ENCODE results near the gene NINL.

NINL gene

GRCh38 chr20:25549172-25549773 lies 36.1 kb downstream of the NINL start:
- H3K27me3 Mint-ChIP-seq, result no peaks in the 10 kb centered on the region
- H3K36me3 Mint-ChIP-seq, result no peaks in the 10 kb centered on the region
- H3K27ac Mint-ChIP-seq, result no peak overlapping the region
- H3K9me3 Mint-ChIP-seq, result no peaks in the 10 kb centered on the region
- no peaks in the 10 kb centered on the region for H3K4me1 Mint-ChIP-seq
- H3K4me3 Mint-ChIP-seq, result no peak overlapping the region

GRCh38 chr20:25548613-25549086 lies 36.7 kb downstream of the NINL start:
- H3K9me3 Mint-ChIP-seq, result no peaks in the 10 kb centered on the region
- H3K27ac Mint-ChIP-seq, result no peak overlapping the region
- H3K36me3 Mint-ChIP-seq, result no peaks in the 10 kb centered on the region
- H3K4me3 Mint-ChIP-seq, result no peak overlapping the region
- H3K27me3 Mint-ChIP-seq, result no peaks in the 10 kb centered on the region
- H3K4me1 Mint-ChIP-seq, result no peaks in the 10 kb centered on the region

GRCh38 chr20:25547999-25548398 lies 37.3 kb downstream of the NINL start:
- Mint-ChIP-seq H3K36me3 (no peaks in the 10 kb centered on the region), H3K27ac (no peak overlapping the region), H3K27me3 (no peaks in the 10 kb centered on the region), H3K9me3 (no peaks in the 10 kb centered on the region), H3K4me1 (no peaks in the 10 kb centered on the region), H3K4me3 (no peak overlapping the region)

GRCh38 chr20:25547063-25547462 lies 38.3 kb downstream of the NINL start:
- no peak overlapping the region for H3K4me3 Mint-ChIP-seq
- H3K36me3 Mint-ChIP-seq, result no peaks in the 10 kb centered on the region
- no peak overlapping the region for H3K27ac Mint-ChIP-seq
- H3K9me3 Mint-ChIP-seq, result no peaks in the 10 kb centered on the region
- no peaks in the 10 kb centered on the region for H3K27me3 Mint-ChIP-seq
- no peaks in the 10 kb centered on the region for H3K4me1 Mint-ChIP-seq

- no peaks in the 10 kb centered on the region for H3K36me3 Mint-ChIP-seq
- H3K27ac Mint-ChIP-seq, result no peak overlapping the region
- H3K4me3 Mint-ChIP-seq, result no peak overlapping the region
- H3K9me3 Mint-ChIP-seq, result no peaks in the 10 kb centered on the region
- no peaks in the 10 kb centered on the region for H3K4me1 Mint-ChIP-seq
- H3K27me3 Mint-ChIP-seq, result no peaks in the 10 kb centered on the region
These were observed 39.3 kb downstream of the NINL start for GRCh38 chr20:25546048-25546447.

GRCh38 chr20:25545171-25545570 lies 40.2 kb downstream of the NINL start:
- Mint-ChIP-seq H3K27ac (no peak overlapping the region), H3K4me1 (no peaks in the 10 kb centered on the region), H3K36me3 (no peaks in the 10 kb centered on the region), H3K9me3 (no peaks in the 10 kb centered on the region), H3K4me3 (no peak overlapping the region), H3K27me3 (no peaks in the 10 kb centered on the region)

- no peaks in the 10 kb centered on the region for H3K27me3 Mint-ChIP-seq
- no peaks in the 10 kb centered on the region for H3K36me3 Mint-ChIP-seq
- no peak overlapping the region for H3K27ac Mint-ChIP-seq
- H3K4me3 Mint-ChIP-seq, result no peak overlapping the region
- no peaks in the 10 kb centered on the region for H3K4me1 Mint-ChIP-seq
- no peaks in the 10 kb centered on the region for H3K9me3 Mint-ChIP-seq
These were observed 40.6 kb downstream of the NINL start for GRCh38 chr20:25544734-25545133.

- no peaks in the 10 kb centered on the region for H3K36me3 Mint-ChIP-seq
- H3K9me3 Mint-ChIP-seq, result no peaks in the 10 kb centered on the region
- no peak overlapping the region for H3K27ac Mint-ChIP-seq
- H3K4me1 Mint-ChIP-seq, result no peaks in the 10 kb centered on the region
- no peak overlapping the region for H3K4me3 Mint-ChIP-seq
- no peaks in the 10 kb centered on the region for H3K27me3 Mint-ChIP-seq
These were observed 41.0 kb downstream of the NINL start for GRCh38 chr20:25544311-25544710.

GRCh38 chr20:25543068-25543467 lies 42.3 kb downstream of the NINL start:
- no peaks in the 10 kb centered on the region for H3K4me1 Mint-ChIP-seq
- no peak overlapping the region for H3K4me3 Mint-ChIP-seq

GRCh38 chr20:25541676-25542075 lies 43.7 kb downstream of the NINL start:
- Mint-ChIP-seq H3K27ac (no peak overlapping the region), H3K9me3 (no peaks in the 10 kb centered on the region), H3K4me1 (no peaks in the 10 kb centered on the region)

More at GRCh38 chr20:25543068-25543467, 42.3 kb downstream of the NINL start:
- Mint-ChIP-seq H3K27me3 (no peaks in the 10 kb centered on the region), H3K27ac (no peak overlapping the region), H3K9me3 (no peaks in the 10 kb centered on the region), H3K36me3 (no peaks in the 10 kb centered on the region)

GRCh38 chr20:25539742-25540672 lies 45.3 kb downstream of the NINL start:
- Mint-ChIP-seq H3K36me3 (no peaks in the 10 kb centered on the region), H3K27ac (no peak overlapping the region), H3K27me3 (no peaks in the 10 kb centered on the region), H3K9me3 (no peaks in the 10 kb centered on the region), H3K4me3 (no peak overlapping the region), H3K4me1 (no peaks in the 10 kb centered on the region)

More at GRCh38 chr20:25541676-25542075, 43.7 kb downstream of the NINL start:
- Mint-ChIP-seq H3K27me3 (no peaks in the 10 kb centered on the region), H3K36me3 (no peaks in the 10 kb centered on the region), H3K4me3 (no peak overlapping the region)

- H3K4me3 Mint-ChIP-seq, result no peak overlapping the region
- H3K27ac Mint-ChIP-seq, result no peak overlapping the region
- H3K9me3 Mint-ChIP-seq, result no peaks in the 10 kb centered on the region
These were observed 46.3 kb downstream of the NINL start for GRCh38 chr20:25538838-25539665.

GRCh38 chr20:25537890-25538289 lies 47.4 kb downstream of the NINL start:
- Mint-ChIP-seq H3K4me3 (no peak overlapping the region), H3K27ac (no peak overlapping the region), H3K9me3 (no peaks in the 10 kb centered on the region), H3K36me3 (no peaks in the 10 kb centered on the region), H3K27me3 (no peaks in the 10 kb centered on the region), H3K4me1 (no peaks in the 10 kb centered on the region)

More at GRCh38 chr20:25538838-25539665, 46.3 kb downstream of the NINL start:
- H3K4me1 Mint-ChIP-seq, result no peaks in the 10 kb centered on the region
- H3K27me3 Mint-ChIP-seq, result no peaks in the 10 kb centered on the region
- H3K36me3 Mint-ChIP-seq, result no peaks in the 10 kb centered on the region

GRCh38 chr20:25535762-25536161 lies 49.6 kb downstream of the NINL start:
- no peaks in the 10 kb centered on the region for H3K4me1 Mint-ChIP-seq
- no peak overlapping the region for H3K4me3 Mint-ChIP-seq
- H3K9me3 Mint-ChIP-seq, result no peaks in the 10 kb centered on the region
- H3K27ac Mint-ChIP-seq, result no peak overlapping the region
- no peaks in the 10 kb centered on the region for H3K27me3 Mint-ChIP-seq
- H3K36me3 Mint-ChIP-seq, result no peaks in the 10 kb centered on the region

- no peak overlapping the region for H3K27ac Mint-ChIP-seq
- no peaks in the 10 kb centered on the region for H3K4me1 Mint-ChIP-seq
- no peak overlapping the region for H3K4me3 Mint-ChIP-seq
These were observed 50.5 kb downstream of the NINL start for GRCh38 chr20:25534845-25535244.

More at GRCh38 chr20:25534845-25535244, 50.5 kb downstream of the NINL start:
- peaks cover 5% of the 10 kb centered on the region for H3K9me3 Mint-ChIP-seq
- H3K36me3 Mint-ChIP-seq, result peaks cover 6% of the 10 kb centered on the region
- H3K27me3 Mint-ChIP-seq, result no peaks in the 10 kb centered on the region
